HCT116 (cell line): ENCODE data around the gene PXDN. TPM values are rescaled to one million over a fixed set of nuclear protein-coding genes. Genes with fewer than 3 reads are reported as not detected.

Source experiments
- ATAC-seq: fragments of 200-7000 bp; cut with Tn5 transposase; 2 replicates; pipeline ENCODE4 v1.9.1; 2020; ENCODE audit warnings: mild to moderate bottlenecking, moderate library complexity
- BruUV-seq: library from RNA; stranded (reverse); fragments of 400-500 nt; replicated peaks from 2 replicates; lab custom pipeline; 2021; lab: Mats Ljungman, UMichigan
- CTCF ChIA-PET: fragments of 300-600 bp; sonication (Branson Sonifier 250); formaldehyde crosslinking; loops from one replicate; lab custom pipeline; 2021; ENCODE audit warnings: antibody characterized with exemption; lab: Charles Lee
- POLR2A ChIA-PET: fragments of 300-600, 350-600 bp; sonication (Branson Sonifier 250); formaldehyde crosslinking; loops from one replicate; lab custom pipeline; 2021; ENCODE audit warnings: antibody characterized with exemption; lab: Charles Lee
- RAD21 ChIA-PET, 2 experiments: fragments of 300-600 bp; sonication (Branson Sonifier 250); formaldehyde crosslinking; loops; one replicate each; lab custom pipeline; 2023; ENCODE audit warnings: low total read pairs in 2 of 2; ENCODE audit not compliant: uncharacterized antibody in 2 of 2, unreplicated experiment in 2 of 2, low non-redundant PET in 1 of 2; lab: Charles Lee
- DNase-seq: peaks from one replicate; pipeline ENCODE4 v3.0.0-alpha.2; 2010; ENCODE audit warnings: low read depth, low spot score
- H2AFZ ChIP-seq: fragments of 200-600 bp; shearing (Covaris generic), sonication (generic); 2 replicates; pipeline ENCODE4 v1.6.1; 2017; ENCODE audit warnings: low read depth, mixed run types, mixed read lengths, antibody characterized with exemption, low read length; ENCODE audit not compliant: poor library complexity, severe bottlenecking
- H3K27ac ChIP-seq: 2 replicates; pipeline ENCODE4 v1.5.1; 2012; ENCODE audit warnings: low read depth, low read length
- H3K27me3 ChIP-seq: fragments of 200-600 bp; sonication (generic); 2 replicates; pipeline ENCODE4 v1.6.1; 2016; ENCODE audit warnings: mixed run types, low read length, mixed read lengths; ENCODE audit not compliant: insufficient read depth
- H3K36me3 ChIP-seq, 2 experiments: fragments of 200-500 bp in 1 of 2; fragments of 200-600 bp in 1 of 2; sonication (Bioruptor generic) in 1 of 2; sonication (generic) in 1 of 2; 2 replicates each; pipeline versions ENCODE4 v1.5.1 to v1.6.1; 2014 to 2016; ENCODE audit warnings: low read length in 2 of 2, inconsistent platforms in 1 of 2, mixed read lengths in 1 of 2, mixed run types in 1 of 2; ENCODE audit not compliant: insufficient read depth in 2 of 2, control insufficient read depth in 1 of 2
- H3K4me1 ChIP-seq, 2 experiments: fragments of 200-600 bp in 1 of 2; sonication (generic) in 1 of 2; 2 replicates each; pipeline versions ENCODE4 v1.5.1 to v1.6.1; 2012 to 2017; ENCODE audit warnings: low read length in 2 of 2, inconsistent platforms in 1 of 2, mild to moderate bottlenecking in 1 of 2, mixed read lengths in 1 of 2, mixed run types in 1 of 2, moderate library complexity in 1 of 2; ENCODE audit not compliant: insufficient read depth in 2 of 2, control insufficient read depth in 1 of 2
- H3K4me2 ChIP-seq: fragments of 200-600 bp; sonication (generic); 2 replicates; pipeline ENCODE4 v1.6.1; 2017; ENCODE audit warnings: mixed run types, low read length, mixed read lengths
- H3K4me3 ChIP-seq, 2 experiments: fragments of 200-600 bp in 1 of 2; sonication (generic) in 1 of 2; replicated peaks in 1 of 2; 2 replicates each; pipeline ENCODE4 v1.5.1; 2011 to 2016; ENCODE audit warnings: low read length in 2 of 2, control low read depth in 1 of 2, low read depth in 1 of 2, mild to moderate bottlenecking in 1 of 2, mixed read lengths in 1 of 2, mixed run types in 1 of 2
- H3K79me2 ChIP-seq: fragments of 200-600 bp; sonication (generic); 2 replicates; pipeline ENCODE4 v1.6.1; 2017; ENCODE audit warnings: mild to moderate bottlenecking, mixed run types, low read length, moderate library complexity, mixed read lengths; ENCODE audit not compliant: insufficient read depth
- H3K9ac ChIP-seq: fragments of 200-600 bp; sonication (generic); 2 replicates; pipeline ENCODE4 v1.6.1; 2016; ENCODE audit warnings: low read length, mixed read lengths
- H3K9me2 ChIP-seq: fragments of 200-600 bp; sonication (generic), shearing (Covaris generic); 2 replicates; pipeline ENCODE4 v1.6.1; 2017; ENCODE audit warnings: mixed run types, mild to moderate bottlenecking, moderate library complexity; ENCODE audit not compliant: insufficient read depth
- H3K9me3 ChIP-seq, 2 experiments: fragments of 200-500 bp in 1 of 2; fragments of 200-600 bp in 1 of 2; sonication (Bioruptor generic) in 1 of 2; sonication (generic) in 1 of 2; 2 replicates each; pipeline ENCODE4 v1.6.1; 2014 to 2017; ENCODE audit warnings: low read length in 2 of 2, mixed read lengths in 2 of 2, inconsistent platforms in 1 of 2, low read depth in 1 of 2, mild to moderate bottlenecking in 1 of 2, mixed run types in 1 of 2, moderate library complexity in 1 of 2; ENCODE audit not compliant: control insufficient read depth in 1 of 2, insufficient read depth in 1 of 2
- H4K20me1 ChIP-seq: fragments of 200-600 bp; sonication (generic), shearing (Covaris generic); 2 replicates; pipeline ENCODE4 v1.6.1; 2017; ENCODE audit warnings: mixed run types, mild to moderate bottlenecking, moderate library complexity; ENCODE audit not compliant: insufficient read depth
- CBX3 ChIP-seq: IDR thresholded peaks from 2 replicates; pipeline ENCODE4 v1.6.1; 2012; ENCODE audit warnings: low read depth
- CEBPB ChIP-seq: IDR thresholded peaks from 2 replicates; pipeline ENCODE4 v1.6.1; 2012; ENCODE audit warnings: low read depth
- EGR1 ChIP-seq: IDR thresholded peaks from 2 replicates; pipeline ENCODE4 v1.6.1; 2012; ENCODE audit warnings: low read depth
- ELF1 ChIP-seq: IDR thresholded peaks from 2 replicates; pipeline ENCODE4 v1.6.1; 2012; ENCODE audit warnings: low read depth, borderline replicate concordance
- EZH2 ChIP-seq: fragments of 200-600 bp; sonication (generic); IDR thresholded peaks from 2 replicates; pipeline ENCODE4 v1.6.1; 2017; ENCODE audit warnings: antibody characterized with exemption, mixed run types
- EZH2phosphoT487 ChIP-seq: fragments of 200-600 bp; IDR thresholded peaks from 2 replicates; pipeline ENCODE4 v1.6.1; 2018; ENCODE audit warnings: antibody characterized with exemption, borderline replicate concordance
- FOSL1 ChIP-seq: IDR thresholded peaks from 2 replicates; pipeline ENCODE4 v1.6.1; 2012; ENCODE audit warnings: low read depth
- POLR2AphosphoS5 ChIP-seq: IDR thresholded peaks from 2 replicates; pipeline ENCODE4 v1.6.1; 2011; ENCODE audit warnings: mild to moderate bottlenecking, low read depth, low read length, moderate library complexity
- RAD21 ChIP-seq: IDR thresholded peaks from 2 replicates; pipeline ENCODE4 v1.6.1; 2012; ENCODE audit warnings: low read depth, mild to moderate bottlenecking
- REST ChIP-seq: IDR thresholded peaks from 2 replicates; pipeline ENCODE4 v1.6.1; 2012; ENCODE audit warnings: low read depth
- SIN3A ChIP-seq: IDR thresholded peaks from 2 replicates; pipeline ENCODE4 v1.6.1; 2012; ENCODE audit warnings: low read depth
- SP1 ChIP-seq: IDR thresholded peaks from 2 replicates; pipeline ENCODE4 v1.6.1; 2012; ENCODE audit warnings: low read depth
- SRF ChIP-seq: IDR thresholded peaks from 2 replicates; pipeline ENCODE4 v1.6.1; 2012; ENCODE audit warnings: low read depth
- TCF7L2 ChIP-seq: IDR thresholded peaks from 2 replicates; pipeline ENCODE4 v1.7.0; 2011; ENCODE audit warnings: borderline replicate concordance, inconsistent platforms; ENCODE audit not compliant: insufficient read depth, insufficient read length; ENCODE audit errors: extremely low read depth
- YY1 ChIP-seq: IDR thresholded peaks from 2 replicates; pipeline ENCODE4 v1.6.1; 2011; ENCODE audit warnings: low read length, low read depth, moderate library complexity, mild to moderate bottlenecking; ENCODE audit not compliant: insufficient replicate concordance; ENCODE audit errors: extremely low read depth
- ZNF274 ChIP-seq: fragments of 200-500 bp; sonication (Bioruptor generic); IDR thresholded peaks from 2 replicates; pipeline ENCODE4 v1.6.1; 2014; ENCODE audit warnings: mild to moderate bottlenecking, low read depth, low read length, inconsistent platforms
- intact Hi-C: fragments of 100-400 bp; cut with micrococcal nuclease; formaldehyde crosslinking; loops from 2 replicates; pipeline ENCODE4 v1.10.0; 2022
- total RNA-seq: library from RNA; stranded (reverse); gene quantifications from one replicate; pipeline ENCODE4 v1.2.1, GENCODE V29; 2021; ENCODE audit not compliant: unreplicated experiment
- TF ChIP-seq, protein P1 (sequence below), 3 experiments: fragments of 200-600 bp in 1 of 3; sonication (generic) in 1 of 3; IDR thresholded peaks in 2 of 3; conservative IDR thresholded peaks in 1 of 3; 2 replicates each; pipeline ENCODE4 v1.5.1; 2012 to 2017; ENCODE audit warnings: low read depth in 2 of 3, low read length in 2 of 3, antibody characterized with exemption in 1 of 3, borderline replicate concordance in 1 of 3, control low read depth in 1 of 3, mild to moderate bottlenecking in 1 of 3, mixed read lengths in 1 of 3, mixed run types in 1 of 3, moderate library complexity in 1 of 3; ENCODE audit not compliant: insufficient read depth in 1 of 3
- TF ChIP-seq, protein P2 (sequence below): IDR thresholded peaks from 2 replicates; pipeline ENCODE4 v1.6.1; 2012
- TF ChIP-seq, protein P3 (sequence below): IDR thresholded peaks from 2 replicates; pipeline ENCODE4 v1.6.1; 2011; ENCODE audit warnings: mild to moderate bottlenecking, low read length, moderate library complexity; ENCODE audit not compliant: insufficient replicate concordance; ENCODE audit errors: extremely low read depth

The PXDN gene
- total RNA-seq, 1 experiment from 2014 or later: 10.7 TPM

DNA sequence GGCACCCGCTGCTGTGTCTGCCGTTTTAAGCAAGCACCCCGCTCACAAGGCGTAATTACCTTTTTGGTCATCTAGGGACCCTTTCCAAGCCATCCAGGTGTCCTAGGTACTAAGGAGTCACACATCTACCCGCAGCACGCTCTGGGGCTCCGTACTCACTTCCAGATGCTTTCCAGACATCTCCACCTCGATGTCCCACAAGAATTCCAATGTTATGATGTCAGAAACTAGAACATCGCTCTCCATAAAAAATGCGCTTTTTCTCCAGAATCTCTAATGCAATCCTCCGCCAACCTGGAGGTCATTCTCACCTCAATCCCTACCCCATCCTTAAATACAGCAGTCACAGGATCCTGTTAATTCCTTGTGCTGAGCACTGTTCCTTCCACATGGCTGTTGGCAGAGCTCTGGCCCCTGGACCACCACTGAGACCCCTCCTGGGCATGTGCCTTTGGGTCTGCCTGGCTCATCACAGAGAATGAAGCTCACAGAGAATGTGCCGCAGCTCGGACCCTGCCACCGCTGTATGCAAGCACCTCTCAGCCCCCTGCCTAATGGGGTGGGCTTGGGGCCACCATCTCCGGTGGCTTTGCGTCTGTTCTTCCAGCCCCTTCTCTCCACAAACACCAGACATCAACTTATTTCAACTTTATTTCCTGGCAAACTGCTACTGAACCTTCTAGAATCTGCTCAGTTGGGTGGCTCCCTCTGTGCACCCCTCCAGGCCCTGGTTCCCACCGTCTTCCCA is 4.6 kb upstream of the PXDN start:
- no peak overlapping the region for H3K4me2 ChIP-seq
- BruUV-seq: no TSS peak
- no peak for ATAC-seq
- no peak overlapping the region for H3K27ac ChIP-seq
- no peaks in the 10 kb centered on the region for H4K20me1 ChIP-seq
- no peaks in the 10 kb centered on the region for H3K9me2 ChIP-seq
- ChIA-PET RAD21 (no interaction called here), CTCF (no interaction called here), POLR2A (no interaction called here)
- H3K36me3 ChIP-seq: no peaks in the 10 kb centered on the region
- 0 out of 2 replicates have a peak, but pooled peaks cover 6% of the 10 kb centered on the region for H3K27me3 ChIP-seq
- no peak overlapping the region for H3K4me3 ChIP-seq
- TF ChIP-seq CBX3 (no peak), SIN3A (no peak), POLR2AphosphoS5 (no peak), ELF1 (no peak), YY1 (no peak), FOSL1 (no peak), EGR1 (no peak), TCF7L2 (no peak), EZH2 (no peak), REST (no peak), EZH2phosphoT487 (no peak), ZNF274 (no peak), CEBPB (no peak), SRF (no peak), SP1 (no peak), RAD21 (no peak)
- TF ChIP-seq, protein P1, sequence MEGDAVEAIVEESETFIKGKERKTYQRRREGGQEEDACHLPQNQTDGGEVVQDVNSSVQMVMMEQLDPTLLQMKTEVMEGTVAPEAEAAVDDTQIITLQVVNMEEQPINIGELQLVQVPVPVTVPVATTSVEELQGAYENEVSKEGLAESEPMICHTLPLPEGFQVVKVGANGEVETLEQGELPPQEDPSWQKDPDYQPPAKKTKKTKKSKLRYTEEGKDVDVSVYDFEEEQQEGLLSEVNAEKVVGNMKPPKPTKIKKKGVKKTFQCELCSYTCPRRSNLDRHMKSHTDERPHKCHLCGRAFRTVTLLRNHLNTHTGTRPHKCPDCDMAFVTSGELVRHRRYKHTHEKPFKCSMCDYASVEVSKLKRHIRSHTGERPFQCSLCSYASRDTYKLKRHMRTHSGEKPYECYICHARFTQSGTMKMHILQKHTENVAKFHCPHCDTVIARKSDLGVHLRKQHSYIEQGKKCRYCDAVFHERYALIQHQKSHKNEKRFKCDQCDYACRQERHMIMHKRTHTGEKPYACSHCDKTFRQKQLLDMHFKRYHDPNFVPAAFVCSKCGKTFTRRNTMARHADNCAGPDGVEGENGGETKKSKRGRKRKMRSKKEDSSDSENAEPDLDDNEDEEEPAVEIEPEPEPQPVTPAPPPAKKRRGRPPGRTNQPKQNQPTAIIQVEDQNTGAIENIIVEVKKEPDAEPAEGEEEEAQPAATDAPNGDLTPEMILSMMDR (IDR thresholded peaks at IDR 0.05 in 2 of 3, conservative IDR thresholded peaks at IDR 0.05 in 1 of 3; ENCODE audit: borderline replicate concordance in 1 of 3, insufficient read depth in 1 of 3, low read depth in 2 of 3, low read length in 2 of 3): no peak
- TF ChIP-seq, protein P2, sequence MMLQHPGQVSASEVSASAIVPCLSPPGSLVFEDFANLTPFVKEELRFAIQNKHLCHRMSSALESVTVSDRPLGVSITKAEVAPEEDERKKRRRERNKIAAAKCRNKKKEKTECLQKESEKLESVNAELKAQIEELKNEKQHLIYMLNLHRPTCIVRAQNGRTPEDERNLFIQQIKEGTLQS: no peak
- TF ChIP-seq, protein P3, sequence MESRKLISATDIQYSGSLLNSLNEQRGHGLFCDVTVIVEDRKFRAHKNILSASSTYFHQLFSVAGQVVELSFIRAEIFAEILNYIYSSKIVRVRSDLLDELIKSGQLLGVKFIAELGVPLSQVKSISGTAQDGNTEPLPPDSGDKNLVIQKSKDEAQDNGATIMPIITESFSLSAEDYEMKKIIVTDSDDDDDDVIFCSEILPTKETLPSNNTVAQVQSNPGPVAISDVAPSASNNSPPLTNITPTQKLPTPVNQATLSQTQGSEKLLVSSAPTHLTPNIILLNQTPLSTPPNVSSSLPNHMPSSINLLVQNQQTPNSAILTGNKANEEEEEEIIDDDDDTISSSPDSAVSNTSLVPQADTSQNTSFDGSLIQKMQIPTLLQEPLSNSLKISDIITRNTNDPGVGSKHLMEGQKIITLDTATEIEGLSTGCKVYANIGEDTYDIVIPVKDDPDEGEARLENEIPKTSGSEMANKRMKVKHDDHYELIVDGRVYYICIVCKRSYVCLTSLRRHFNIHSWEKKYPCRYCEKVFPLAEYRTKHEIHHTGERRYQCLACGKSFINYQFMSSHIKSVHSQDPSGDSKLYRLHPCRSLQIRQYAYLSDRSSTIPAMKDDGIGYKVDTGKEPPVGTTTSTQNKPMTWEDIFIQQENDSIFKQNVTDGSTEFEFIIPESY: no peak
- H3K4me1 ChIP-seq: peaks cover 0 to 2% of the 10 kb centered on the region in 2 experiments; a peak in 2 of 4 replicates
- H3K9me3 ChIP-seq: no peaks in the 10 kb centered on the region
- intact Hi-C loops: no loop called here
- H3K9ac ChIP-seq: no peak overlapping the region
- no peak overlapping the region for H2AFZ ChIP-seq
- no peak for DNase-seq
- no peaks in the 10 kb centered on the region for H3K79me2 ChIP-seq
